GM12873 (cell line): ENCODE data around the gene AARS1.

Experiments used
- CTCF ChIP-seq: IDR thresholded peaks from 2 replicates; pipeline ENCODE4 v1.5.1; 2012; ENCODE audit warnings: low read depth, mild to moderate bottlenecking, moderate library complexity, low read length, control low read depth; ENCODE audit not compliant: insufficient read depth; ENCODE audit errors: missing control alignments

The AARS1 gene

GRCh38 chr16:70251629-70252354 lies 37.5 kb downstream of the AARS1 start, which contains the start of gene EXOSC6:
Gene EXOSC6, minus strand, starts transcription at chr16:70251940. Its CDS starts 40 bp downstream, at chr16:70251900.
- peak; percentile 88 for TF ChIP-seq CTCF

- TF ChIP-seq CTCF, result no peak
Measured at GRCh38 chr16:70250748-70251628, 38.3 kb downstream of the AARS1 start.
